Cortex of kidney (tissue), 1 donor: Measurements from ENCODE around the gene COQ7.

ENCODE experiments used
- DNase-seq: peaks from one replicate; lab custom pipeline; 2025; lab: John Stamatoyannopoulos, UW

COQ7 gene

GRCh38 chr16:19086322-19087199 is 19.1 kb downstream of the COQ7 start:
- DNase-seq, result no peak

DNA sequence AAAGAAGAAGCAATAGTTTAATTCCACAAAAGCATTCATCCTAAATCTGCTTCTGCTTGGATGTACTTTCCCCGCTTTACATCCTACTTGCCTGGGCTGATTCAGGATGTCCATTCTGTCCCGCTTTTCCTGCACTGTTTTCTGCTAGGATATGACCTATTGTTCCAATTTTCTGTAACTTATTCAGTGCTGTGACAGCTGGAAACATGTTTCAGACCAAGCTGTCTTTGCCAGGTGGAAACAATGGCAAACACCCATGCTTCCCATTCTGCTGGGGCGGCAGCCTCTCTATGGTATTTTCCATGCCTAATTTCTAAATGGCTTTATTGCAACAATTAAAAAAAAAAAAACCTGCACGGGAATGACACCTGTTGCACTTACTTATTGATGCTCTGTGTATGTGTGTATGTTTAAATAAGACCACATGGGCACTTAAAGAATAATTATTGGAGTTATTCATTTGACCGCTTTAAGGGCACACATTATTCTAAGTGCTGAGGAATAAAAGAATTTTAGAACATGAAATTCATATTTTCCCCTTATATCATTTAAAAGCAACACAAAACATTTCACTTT is 21.0 kb downstream of the COQ7 start:
- DNase-seq, result no peak

DNA sequence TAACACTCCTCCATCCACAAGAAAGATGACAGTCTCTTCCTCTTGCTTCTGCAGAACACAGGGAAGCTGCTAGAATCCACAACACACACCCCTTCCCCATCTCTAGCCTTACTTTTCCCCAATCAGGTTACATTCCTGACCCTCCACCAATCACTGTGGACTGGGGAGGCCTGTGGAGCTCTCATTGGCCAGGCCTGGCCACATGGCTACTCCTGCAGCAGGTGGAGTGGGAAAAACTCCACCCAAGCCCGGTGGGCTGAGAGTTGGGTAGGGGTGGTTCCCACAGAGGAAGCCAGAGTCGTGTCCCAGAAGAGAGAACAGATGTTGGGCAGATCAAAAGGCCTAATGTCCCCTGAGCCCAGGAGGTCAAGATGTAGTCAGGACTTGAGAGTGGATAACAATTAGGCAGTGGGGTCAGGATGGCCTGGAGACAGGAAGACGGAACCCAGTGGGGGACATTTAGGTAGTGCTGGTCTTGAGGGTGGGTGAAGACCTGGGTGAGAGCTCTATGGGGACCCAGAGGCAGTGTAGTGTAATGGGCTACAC is 22.1 kb downstream of the COQ7 start:
- DNase-seq, result no peak

- DNase-seq, result no peak
These were observed 23.5 kb downstream of the COQ7 start for GRCh38 chr16:19090916-19091315.

- DNase-seq, result no peak
These were observed 25.4 kb downstream of the COQ7 start for GRCh38 chr16:19092653-19093410.

- DNase-seq, result no peak
These were observed 26.5 kb downstream of the COQ7 start for GRCh38 chr16:19093631-19094541.

- DNase-seq, result no peak
These were observed 27.3 kb downstream of the COQ7 start for GRCh38 chr16:19094542-19095365.

- no peak for DNase-seq
These were observed 28.2 kb downstream of the COQ7 start for GRCh38 chr16:19095654-19096053.

DNA sequence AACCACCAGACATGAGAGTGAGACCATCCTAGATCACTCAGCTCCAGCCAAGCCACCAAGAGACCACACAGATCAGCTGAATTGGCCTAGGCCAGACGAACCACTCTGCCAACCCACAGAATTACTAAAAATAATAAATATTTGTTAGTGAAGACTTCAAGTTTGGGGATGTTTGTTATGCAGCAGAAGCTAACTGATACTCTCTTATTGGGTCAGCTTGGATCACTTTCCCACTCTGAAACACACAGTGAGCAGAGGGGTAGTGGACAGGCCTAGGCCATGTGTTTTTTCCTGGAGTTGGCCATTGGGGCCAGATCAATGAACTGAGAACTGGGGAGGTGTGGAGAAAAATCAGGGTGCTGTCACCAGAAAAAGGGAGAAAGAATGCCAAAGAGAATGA is 30.8 kb downstream of the COQ7 start:
- DNase-seq, result no peak

GRCh38 chr16:19102187-19102872 is 34.9 kb downstream of the COQ7 start:
- no peak for DNase-seq

- no peak for DNase-seq
These were observed 37.2 kb downstream of the COQ7 start for GRCh38 chr16:19104607-19105006.

DNA sequence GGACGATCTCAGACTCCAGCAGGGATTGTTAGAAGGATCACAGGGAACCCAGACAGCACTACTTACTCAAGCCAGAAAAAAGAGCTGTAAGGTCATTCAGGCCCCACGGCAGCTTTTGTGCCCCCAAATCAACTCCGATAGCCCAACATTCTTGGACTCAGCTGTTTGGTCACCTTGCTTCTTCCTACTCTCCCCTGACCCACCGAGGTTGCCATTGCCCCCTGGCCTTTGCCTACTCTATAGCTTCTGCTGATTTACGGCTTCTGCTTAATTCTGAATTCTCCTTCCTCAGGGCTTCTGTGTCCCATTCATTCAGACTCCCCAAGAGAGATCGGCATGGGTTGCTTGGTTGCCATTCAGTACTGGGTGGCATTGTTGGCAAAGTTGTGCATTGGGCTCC is 37.7 kb downstream of the COQ7 start:
- DNase-seq, result no peak

- DNase-seq, result no peak
These were observed 38.6 kb downstream of the COQ7 start for GRCh38 chr16:19105891-19106624.

- no peak for DNase-seq
These were observed 39.2 kb downstream of the COQ7 start for GRCh38 chr16:19106625-19107020.

GRCh38 chr16:19108409-19109287 is 41.2 kb downstream of the COQ7 start:
- no peak for DNase-seq

DNA sequence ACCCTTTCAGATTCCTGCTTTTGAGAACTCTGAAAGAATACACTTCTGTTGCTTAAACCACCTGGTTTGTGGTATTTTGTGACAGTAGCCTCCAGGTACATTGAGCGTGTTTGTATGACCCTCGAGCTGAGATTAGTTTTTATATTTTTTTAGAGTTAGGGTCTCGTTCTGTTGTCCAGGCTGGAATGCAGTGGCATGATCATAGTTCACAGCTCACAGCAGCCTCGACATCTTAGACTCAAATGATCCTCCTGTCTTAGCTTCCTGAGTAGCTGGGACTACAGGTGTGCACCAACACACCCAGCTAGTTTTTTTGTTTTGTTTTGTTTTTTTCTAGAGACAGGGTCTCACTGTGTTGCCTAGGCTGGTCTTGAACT is 41.9 kb downstream of the COQ7 start:
- DNase-seq, result no peak

- DNase-seq, result no peak
These were observed 43.3 kb downstream of the COQ7 start for GRCh38 chr16:19110537-19111360.

- no peak for DNase-seq
These were observed 44.6 kb downstream of the COQ7 start for GRCh38 chr16:19112099-19112407.
